Transverse colon (tissue), 4 donors: ENCODE results near the gene HOXC12.

Source experiments
- CTCF ChIP-seq, 5 experiments: fragments of 200-600 bp in 3 of 5; fragments of 450-650 bp in 2 of 5; sonication (generic) in 3 of 5; IDR thresholded peaks; 1 replicate in 2 of 5; 2 replicates in 3 of 5; pipeline ENCODE4 v1.5.1; 2016 to 2017; ENCODE audit warnings: antibody characterized with exemption in 5 of 5, inconsistent platforms in 3 of 5, mild to moderate bottlenecking in 2 of 5, moderate library complexity in 1 of 5
- EP300 ChIP-seq: sonication (generic); formaldehyde crosslinking; IDR thresholded peaks from one replicate; pipeline ENCODE4 v1.6.1; 2017; ENCODE audit warnings: antibody characterized with exemption, low read depth
- POLR2A ChIP-seq: fragments of 450-650 bp; IDR thresholded peaks from one replicate; pipeline ENCODE4 v1.6.1; 2016; ENCODE audit warnings: antibody characterized with exemption, mild to moderate bottlenecking, moderate library complexity
- POLR2AphosphoS5 ChIP-seq, 3 donors: sonication (generic); formaldehyde crosslinking; IDR thresholded peaks; one replicate each; pipeline ENCODE4 v1.6.1; 2016; ENCODE audit warnings: antibody characterized with exemption in 3 of 3

- no peak for TF ChIP-seq CTCF (IDR thresholded peaks at IDR 0.05)
- TF ChIP-seq POLR2A = no peak
- TF ChIP-seq POLR2AphosphoS5 (IDR thresholded peaks at IDR 0.05) = no peak
- TF ChIP-seq EP300 = no peak
These were observed 5.7 kb downstream of the HOXC12 start for GRCh38 chr12:53960187-53961024.
